ENCODE data around the gene UBA3.

UBA3 gene

GRCh38 chr3:69126216-69126615 is 46.1 kb upstream of the UBA3 start:
- Histone ChIP-seq H3K27me3 (ENCODE audit: control insufficient read depth in 3 of 3, insufficient read depth in 3 of 3, low read depth in 1 of 3, low read length in 3 of 3) (no peaks in the 10 kb centered on the region), H3K4me1 (ENCODE audit: control insufficient read depth in 2 of 2, insufficient read depth in 1 of 2, low read depth in 1 of 2, low read length in 2 of 2) (peaks cover 0 to 3% of the 10 kb centered on the region in 2 donors), H3K27ac (replicated peaks; ENCODE audit: low read length) (no peak overlapping the region), H2AK5ac (ENCODE audit: low read depth, low read length) (no peak overlapping the region), H3K4me3 (ENCODE audit: low read length in 2 of 2) (no peak overlapping the region), H3K4me2 (ENCODE audit: insufficient read depth, low read length, poor library complexity, severe bottlenecking) (no peak overlapping the region), H3K79me1 (ENCODE audit: low read depth, low read length) (no peaks in the 10 kb centered on the region), H2BK15ac (ENCODE audit: low read length) (no peak overlapping the region), H3K36me3 (replicated peaks in 1 of 2; ENCODE audit: control insufficient read depth in 2 of 2, insufficient read depth in 2 of 2, low read length in 2 of 2) (no peaks in the 10 kb centered on the region), H4K91ac (ENCODE audit: low read depth, low read length, poor library complexity) (no peak overlapping the region), H2AFZ (ENCODE audit: low read length) (no peak overlapping the region), H3K18ac (ENCODE audit: low read length) (no peak overlapping the region), H3K14ac (ENCODE audit: low read length) (no peak overlapping the region), H2BK120ac (ENCODE audit: low read depth, low read length) (no peak overlapping the region), H3K9ac (ENCODE audit: low read depth, low read length, poor library complexity) (no peak overlapping the region), H3K23ac (ENCODE audit: low read depth, low read length, poor library complexity) (no peak overlapping the region), H3K9me3 (replicated peaks in 1 of 2; ENCODE audit: control insufficient read depth in 2 of 2, insufficient read depth in 1 of 2, low read depth in 1 of 2, low read length in 2 of 2) (no peaks in the 10 kb centered on the region), H4K8ac (ENCODE audit: low read depth, low read length) (no peak overlapping the region), H2BK5ac (ENCODE audit: low read length) (no peak overlapping the region), H3K4ac (ENCODE audit: low read length) (no peak overlapping the region), H2BK12ac (ENCODE audit: low read length) (no peak overlapping the region)
- no CpG with 5 or more reads among the region's 3 CpGs for WGBS, 2 donors (ENCODE audit: extremely low coverage in 2 of 2, insufficient read length in 2 of 2, insufficient replicate concordance in 1 of 2)
- DNase-seq (ENCODE audit: low spot score): no peak

- no peak within 1 kb of the TSS for H2AK5ac ChIP-seq (ENCODE audit: low read depth, low read length)
- H3K4me3 ChIP-seq (ENCODE audit: low read length in 2 of 2): no peak within 1 kb of the TSS
- no peak within 1 kb of the TSS for H4K91ac ChIP-seq (ENCODE audit: low read depth, low read length, poor library complexity)
- no peak within 1 kb of the TSS for H4K8ac ChIP-seq (ENCODE audit: low read depth, low read length)
- H2BK5ac ChIP-seq (ENCODE audit: low read length): no peak within 1 kb of the TSS
- H3K4me2 ChIP-seq (ENCODE audit: insufficient read depth, low read length, poor library complexity, severe bottlenecking): no peak within 1 kb of the TSS
- peaks cover 0 to 3% of the 10 kb centered on the region in 2 donors for H3K4me1 ChIP-seq (ENCODE audit: control insufficient read depth in 2 of 2, insufficient read depth in 1 of 2, low read depth in 1 of 2, low read length in 2 of 2)
- no CpG with 5 or more reads among the region's 3 CpGs for WGBS, 2 donors (ENCODE audit: extremely low coverage in 2 of 2, insufficient read length in 2 of 2, insufficient replicate concordance in 1 of 2)
- H3K18ac ChIP-seq (ENCODE audit: low read length): no peak within 1 kb of the TSS
- no peak within 1 kb of the TSS for H3K14ac ChIP-seq (ENCODE audit: low read length)
- H3K27ac ChIP-seq (replicated peaks; ENCODE audit: low read length): no peak within 1 kb of the TSS
- H3K4ac ChIP-seq (ENCODE audit: low read length): no peak within 1 kb of the TSS
- H3K27me3 ChIP-seq (ENCODE audit: control insufficient read depth in 3 of 3, insufficient read depth in 3 of 3, low read depth in 1 of 3, low read length in 3 of 3): no peaks in the 10 kb centered on the region
- H3K79me1 ChIP-seq (ENCODE audit: low read depth, low read length): no peaks in the 10 kb centered on the region
- H3K9ac ChIP-seq (ENCODE audit: low read depth, low read length, poor library complexity): no peak within 1 kb of the TSS
- H3K23ac ChIP-seq (ENCODE audit: low read depth, low read length, poor library complexity): no peak within 1 kb of the TSS
- H2BK12ac ChIP-seq (ENCODE audit: low read length): no peak within 1 kb of the TSS
- DNase-seq (ENCODE audit: low spot score): no peak
- H3K9me3 ChIP-seq (replicated peaks in 1 of 2; ENCODE audit: control insufficient read depth in 2 of 2, insufficient read depth in 1 of 2, low read depth in 1 of 2, low read length in 2 of 2): no peaks in the 10 kb centered on the region
- no peak within 1 kb of the TSS for H2BK120ac ChIP-seq (ENCODE audit: low read depth, low read length)
- H3K36me3 ChIP-seq (replicated peaks in 1 of 2; ENCODE audit: control insufficient read depth in 2 of 2, insufficient read depth in 2 of 2, low read length in 2 of 2): no peaks in the 10 kb centered on the region
- no peak within 1 kb of the TSS for H2BK15ac ChIP-seq (ENCODE audit: low read length)
- peak within 1 kb of the TSS; percentile 68 for H2AFZ ChIP-seq (ENCODE audit: low read length)
These were observed 42.2 kb upstream of the UBA3 start, which contains the start of gene LMOD3 for GRCh38 chr3:69122403-69122802. Gene LMOD3, minus strand, starts transcription at chr3:69122595. Its CDS starts 209 bp downstream, at chr3:69122386.

- no peak overlapping the region for H3K4me3 ChIP-seq (ENCODE audit: low read length in 2 of 2)
- peaks cover 0 to 2% of the 10 kb centered on the region in 2 donors for H3K4me1 ChIP-seq (ENCODE audit: control insufficient read depth in 2 of 2, insufficient read depth in 1 of 2, low read depth in 1 of 2, low read length in 2 of 2)
- no peak overlapping the region for H4K91ac ChIP-seq (ENCODE audit: low read depth, low read length, poor library complexity)
- H3K4ac ChIP-seq (ENCODE audit: low read length): no peak overlapping the region
- H2BK5ac ChIP-seq (ENCODE audit: low read length): no peak overlapping the region
- no peak overlapping the region for H2AK5ac ChIP-seq (ENCODE audit: low read depth, low read length)
- H3K79me1 ChIP-seq (ENCODE audit: low read depth, low read length): no peaks in the 10 kb centered on the region
- H3K27ac ChIP-seq (replicated peaks; ENCODE audit: low read length): no peak overlapping the region
- peak overlapping the region; percentile 68 for H2AFZ ChIP-seq (ENCODE audit: low read length)
- H2BK15ac ChIP-seq (ENCODE audit: low read length): no peak overlapping the region
- H2BK120ac ChIP-seq (ENCODE audit: low read depth, low read length): no peak overlapping the region
- H4K8ac ChIP-seq (ENCODE audit: low read depth, low read length): no peak overlapping the region
- no peak for DNase-seq (ENCODE audit: low spot score)
- H3K18ac ChIP-seq (ENCODE audit: low read length): no peak overlapping the region
- H3K23ac ChIP-seq (ENCODE audit: low read depth, low read length, poor library complexity): no peak overlapping the region
- H3K27me3 ChIP-seq (ENCODE audit: control insufficient read depth in 3 of 3, insufficient read depth in 3 of 3, low read depth in 1 of 3, low read length in 3 of 3): no peaks in the 10 kb centered on the region
- no peak overlapping the region for H3K9ac ChIP-seq (ENCODE audit: low read depth, low read length, poor library complexity)
- H3K4me2 ChIP-seq (ENCODE audit: insufficient read depth, low read length, poor library complexity, severe bottlenecking): no peak overlapping the region
- no peak overlapping the region for H3K14ac ChIP-seq (ENCODE audit: low read length)
- WGBS, 2 donors (ENCODE audit: extremely low coverage in 2 of 2, insufficient read length in 2 of 2, insufficient replicate concordance in 1 of 2): no CpG with 5 or more reads among the region's 8 CpGs
- H3K9me3 ChIP-seq (replicated peaks in 1 of 2; ENCODE audit: control insufficient read depth in 2 of 2, insufficient read depth in 1 of 2, low read depth in 1 of 2, low read length in 2 of 2): no peaks in the 10 kb centered on the region
- no peaks in the 10 kb centered on the region for H3K36me3 ChIP-seq (replicated peaks in 1 of 2; ENCODE audit: control insufficient read depth in 2 of 2, insufficient read depth in 2 of 2, low read length in 2 of 2)
- H2BK12ac ChIP-seq (ENCODE audit: low read length): no peak overlapping the region
These were observed 41.8 kb upstream of the UBA3 start for GRCh38 chr3:69121950-69122349.

GRCh38 chr3:69121513-69121912 is 41.3 kb upstream of the UBA3 start:
- H3K4me3 ChIP-seq (ENCODE audit: low read length in 2 of 2): no peak overlapping the region

More at GRCh38 chr3:69121513-69121912, 41.3 kb upstream of the UBA3 start:
- Histone ChIP-seq H3K18ac (ENCODE audit: low read length) (no peak overlapping the region), H2BK5ac (ENCODE audit: low read length) (no peak overlapping the region), H3K27me3 (ENCODE audit: control insufficient read depth in 3 of 3, insufficient read depth in 3 of 3, low read depth in 1 of 3, low read length in 3 of 3) (no peaks in the 10 kb centered on the region), H4K91ac (ENCODE audit: low read depth, low read length, poor library complexity) (no peak overlapping the region), H3K23ac (ENCODE audit: low read depth, low read length, poor library complexity) (no peak overlapping the region), H2AFZ (ENCODE audit: low read length) (peak overlapping the region; percentile 68), H2BK15ac (ENCODE audit: low read length) (no peak overlapping the region), H2BK120ac (ENCODE audit: low read depth, low read length) (no peak overlapping the region), H3K36me3 (replicated peaks in 1 of 2; ENCODE audit: control insufficient read depth in 2 of 2, insufficient read depth in 2 of 2, low read length in 2 of 2) (no peaks in the 10 kb centered on the region), H3K4me2 (ENCODE audit: insufficient read depth, low read length, poor library complexity, severe bottlenecking) (no peak overlapping the region), H3K27ac (replicated peaks; ENCODE audit: low read length) (no peak overlapping the region), H3K14ac (ENCODE audit: low read length) (no peak overlapping the region), H2AK5ac (ENCODE audit: low read depth, low read length) (no peak overlapping the region), H3K9me3 (replicated peaks in 1 of 2; ENCODE audit: control insufficient read depth in 2 of 2, insufficient read depth in 1 of 2, low read depth in 1 of 2, low read length in 2 of 2) (no peaks in the 10 kb centered on the region), H3K4ac (ENCODE audit: low read length) (no peak overlapping the region), H3K79me1 (ENCODE audit: low read depth, low read length) (no peaks in the 10 kb centered on the region), H4K8ac (ENCODE audit: low read depth, low read length) (no peak overlapping the region), H2BK12ac (ENCODE audit: low read length) (no peak overlapping the region), H3K4me1 (ENCODE audit: control insufficient read depth in 2 of 2, insufficient read depth in 1 of 2, low read depth in 1 of 2, low read length in 2 of 2) (peaks cover 0 to 5% of the 10 kb centered on the region in 2 donors), H3K9ac (ENCODE audit: low read depth, low read length, poor library complexity) (no peak overlapping the region)
- no peak for DNase-seq (ENCODE audit: low spot score)
- WGBS, 2 donors (ENCODE audit: extremely low coverage in 2 of 2, insufficient read length in 2 of 2, insufficient replicate concordance in 1 of 2): no CpG with 5 or more reads among the region's 6 CpGs

All from neuronal stem cell (in vitro differentiated cells).